ENCODE measurements around the gene SND1. TPM values are rescaled to one million over a fixed set of nuclear protein-coding genes. Genes with fewer than 3 reads are reported as not detected.

Gene SND1
- polyA plus RNA-seq, 3 donors: 46.5 to 97.3 (median 79.8) TPM

- peaks cover 51 to 68% of the 10 kb centered on the region in 2 donors for H3K36me3 Mint-ChIP-seq
- no peak overlapping the region for H2AFZ ChIP-seq (ENCODE audit: insufficient read depth, low read depth, low read length, poor library complexity, severe bottlenecking)
- WGBS (ENCODE audit: insufficient coverage): 100% methylated on average over 4 of the region's 6 CpGs
- DNase-seq: no peak
- H3K9ac ChIP-seq (ENCODE audit: insufficient read depth, low read length, poor library complexity, severe bottlenecking): no peak overlapping the region
- no peaks in the 10 kb centered on the region for H3K27me3 Mint-ChIP-seq (ENCODE audit: low read depth in 3 of 3)
- no peak overlapping the region for H3K4me3 Mint-ChIP-seq
- peak overlapping the region in 3 of 7 donors; percentile 7 to 61 (median 60) for H3K27ac Mint-ChIP-seq
- no peak for TF ChIP-seq CTCF (IDR thresholded peaks at IDR 0.05)
- H4K20me1 ChIP-seq (ENCODE audit: insufficient read depth, low read length): peaks cover 79% of the 10 kb centered on the region
- no peaks in the 10 kb centered on the region for H3K27me3 ChIP-seq (ENCODE audit: control insufficient read depth in 2 of 2, insufficient read depth in 2 of 2, low read length in 2 of 2)
- H3K9me3 ChIP-seq (replicated peaks in 1 of 2; ENCODE audit: control insufficient read depth in 1 of 2, insufficient read depth in 1 of 2, low read length in 2 of 2): peaks cover 6 to 8% of the 10 kb centered on the region in 2 donors
- H3K4me3 ChIP-seq (replicated peaks in 1 of 3; ENCODE audit: low read depth in 2 of 3, low read length in 3 of 3): no peak overlapping the region
- H3K36me3 ChIP-seq (replicated peaks in 1 of 2; ENCODE audit: control insufficient read depth in 1 of 2, insufficient read depth in 2 of 2, low read length in 2 of 2): peaks cover 11 to 60% of the 10 kb centered on the region in 2 donors
- H3K9me3 Mint-ChIP-seq: peaks cover 6 to 12% (median 10%) of the 10 kb centered on the region in 7 donors
- H3K79me2 ChIP-seq (ENCODE audit: insufficient read depth, low read length): peaks cover 98% of the 10 kb centered on the region
- no peak overlapping the region for H3K4me2 ChIP-seq (replicated peaks; ENCODE audit: extremely low read depth, low read length, poor library complexity, severe bottlenecking)
- H3K27ac ChIP-seq (ENCODE audit: low read depth in 1 of 2, low read length in 2 of 2): no peak overlapping the region
- peaks cover 4% of the 10 kb centered on the region for H3K4me1 Mint-ChIP-seq
- H3K4me1 ChIP-seq (ENCODE audit: control insufficient read depth in 1 of 2, insufficient read depth in 2 of 2, low read length in 2 of 2): no peaks in the 10 kb centered on the region
- intact Hi-C loops (cut with micrococcal nuclease): no loop called here
Measured at GRCh38 chr7:127678337-127678736, 26.3 kb downstream of the SND1 start.

GRCh38 chr7:127678947-127679346 lies 27.0 kb downstream of the SND1 start:
- no peak overlapping the region for H3K4me2 ChIP-seq (replicated peaks; ENCODE audit: extremely low read depth, low read length, poor library complexity, severe bottlenecking)
- WGBS (ENCODE audit: insufficient coverage): 100% methylated on average over 1 of the region's 3 CpGs

More at GRCh38 chr7:127678947-127679346, 27.0 kb downstream of the SND1 start:
- H3K27me3 Mint-ChIP-seq (ENCODE audit: low read depth in 3 of 3): no peaks in the 10 kb centered on the region
- Histone ChIP-seq H3K9me3 (replicated peaks in 1 of 2; ENCODE audit: control insufficient read depth in 1 of 2, insufficient read depth in 1 of 2, low read length in 2 of 2) (peaks cover 6 to 8% of the 10 kb centered on the region in 2 donors), H2AFZ (ENCODE audit: insufficient read depth, low read depth, low read length, poor library complexity, severe bottlenecking) (no peak overlapping the region), H3K4me3 (replicated peaks in 1 of 3; ENCODE audit: low read depth in 2 of 3, low read length in 3 of 3) (no peak overlapping the region), H3K27me3 (ENCODE audit: control insufficient read depth in 2 of 2, insufficient read depth in 2 of 2, low read length in 2 of 2) (no peaks in the 10 kb centered on the region), H3K9ac (ENCODE audit: insufficient read depth, low read length, poor library complexity, severe bottlenecking) (no peak overlapping the region), H3K4me1 (ENCODE audit: control insufficient read depth in 1 of 2, insufficient read depth in 2 of 2, low read length in 2 of 2) (no peaks in the 10 kb centered on the region), H3K36me3 (replicated peaks in 1 of 2; ENCODE audit: control insufficient read depth in 1 of 2, insufficient read depth in 2 of 2, low read length in 2 of 2) (peaks cover 11 to 60% of the 10 kb centered on the region in 2 donors), H3K79me2 (ENCODE audit: insufficient read depth, low read length) (peaks cover 98% of the 10 kb centered on the region), H3K27ac (ENCODE audit: low read depth in 1 of 2, low read length in 2 of 2) (no peak overlapping the region), H4K20me1 (ENCODE audit: insufficient read depth, low read length) (peaks cover 79% of the 10 kb centered on the region)
- peaks cover 1% of the 10 kb centered on the region for H3K4me1 Mint-ChIP-seq
- H3K27ac Mint-ChIP-seq: peak overlapping the region in 1 of 7 donors; percentile 22
- H3K9me3 Mint-ChIP-seq: peaks cover 6 to 12% (median 10%) of the 10 kb centered on the region in 7 donors
- intact Hi-C loops (cut with micrococcal nuclease): no loop called here
- H3K4me3 Mint-ChIP-seq: no peak overlapping the region
- TF ChIP-seq CTCF (IDR thresholded peaks at IDR 0.05): no peak
- peaks cover 48 to 64% of the 10 kb centered on the region in 2 donors for H3K36me3 Mint-ChIP-seq
- no peak for DNase-seq

Data from CD14-positive monocyte (primary cell).